DOHH2 (cell line): ENCODE data around the gene RSU1.

Experiments
- H3F3A ChIP-seq: fragments of 200-600 bp; sonication (generic), shearing (Covaris generic); 2 replicates; pipeline ENCODE4 v1.6.0; 2016; ENCODE audit warnings: antibody characterized with exemption, mild to moderate bottlenecking; ENCODE audit not compliant: control insufficient read depth, insufficient read depth
- H3K27ac ChIP-seq: fragments of 200-600 bp; sonication (generic); 2 replicates; pipeline ENCODE4 v1.5.1; 2014; ENCODE audit warnings: low read depth, mild to moderate bottlenecking, low read length, moderate library complexity
- H3K27me3 ChIP-seq: fragments of 200-600 bp; sonication (generic); 2 replicates; pipeline ENCODE4 v1.6.1; 2014; ENCODE audit warnings: mild to moderate bottlenecking, low read length, mixed read lengths; ENCODE audit not compliant: control insufficient read depth
- H3K36me3 ChIP-seq: fragments of 200-600 bp; sonication (generic); 2 replicates; pipeline ENCODE4 v1.6.1; 2014; ENCODE audit warnings: mild to moderate bottlenecking, low read length, moderate library complexity, mixed read lengths; ENCODE audit not compliant: control insufficient read depth
- H3K4me1 ChIP-seq: fragments of 200-600 bp; sonication (generic); 2 replicates; pipeline ENCODE4 v1.6.1; 2014; ENCODE audit warnings: mild to moderate bottlenecking, low read length, mixed read lengths; ENCODE audit not compliant: control insufficient read depth
- H3K4me2 ChIP-seq: fragments of 200-600 bp; sonication (generic); 2 replicates; pipeline ENCODE4 v1.6.0; 2014; ENCODE audit warnings: mild to moderate bottlenecking, low read length, moderate library complexity
- H3K4me3 ChIP-seq: fragments of 200-600 bp; sonication (generic); 2 replicates; pipeline ENCODE4 v1.5.1; 2014; ENCODE audit warnings: mild to moderate bottlenecking, low read length, mixed read lengths
- H3K79me2 ChIP-seq: fragments of 200-600 bp; sonication (generic); 2 replicates; pipeline ENCODE4 v1.6.1; 2014; ENCODE audit warnings: mild to moderate bottlenecking, low read length, mixed read lengths; ENCODE audit not compliant: control insufficient read depth
- H3K9me2 ChIP-seq: fragments of 200-600 bp; sonication (generic); replicated peaks from 2 replicates; pipeline ENCODE4 v1.6.1; 2014; ENCODE audit warnings: mild to moderate bottlenecking, low read length, mixed read lengths; ENCODE audit not compliant: control insufficient read depth
- H3K9me3 ChIP-seq: fragments of 200-600 bp; sonication (generic); 2 replicates; pipeline ENCODE4 v1.6.1; 2014; ENCODE audit warnings: antibody characterized with exemption, low read length, mixed read lengths; ENCODE audit not compliant: control insufficient read depth, insufficient read depth
- H4K20me1 ChIP-seq: fragments of 200-600 bp; sonication (generic); 2 replicates; pipeline ENCODE4 v1.6.0; 2014; ENCODE audit warnings: low read depth, mild to moderate bottlenecking, antibody characterized with exemption, low read length, moderate library complexity; ENCODE audit not compliant: control insufficient read depth, insufficient read depth
- EZH2phosphoT487 ChIP-seq: fragments of 200-600 bp; sonication (generic); IDR thresholded peaks from 2 replicates; pipeline ENCODE4 v1.6.1; 2017; ENCODE audit warnings: borderline replicate concordance, mild to moderate bottlenecking, antibody characterized with exemption, low read length, moderate library complexity, mixed read lengths
- TF ChIP-seq, protein P1 (sequence below): fragments of 200-600 bp; sonication (generic); IDR thresholded peaks from one replicate; pipeline ENCODE4 v1.5.1; 2014; ENCODE audit warnings: antibody characterized with exemption, mild to moderate bottlenecking, low read depth, low read length; ENCODE audit not compliant: poor library complexity, severe bottlenecking

Gene RSU1

DNA sequence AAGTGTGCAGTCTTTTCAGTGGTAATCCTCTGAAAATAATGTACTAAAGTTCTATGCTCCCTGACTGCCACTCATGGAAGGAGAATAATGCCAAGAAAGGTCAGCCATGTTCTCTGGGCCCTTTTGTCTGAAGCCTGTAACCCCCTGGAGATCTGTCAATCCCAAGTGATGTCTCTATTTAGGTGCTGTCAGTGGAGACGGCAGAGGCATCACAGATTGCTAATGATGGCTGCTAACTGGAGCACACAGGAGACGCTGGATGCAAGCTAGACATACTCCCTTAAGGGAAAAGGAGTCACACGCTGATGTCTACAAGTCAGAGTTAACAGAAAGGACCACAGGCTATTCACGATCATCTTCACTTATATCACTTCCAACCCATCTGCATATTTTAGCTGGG lies 118.8 kb downstream of the RSU1 start:
- no peaks in the 10 kb centered on the region for H3K36me3 ChIP-seq
- no peak overlapping the region for H3K4me2 ChIP-seq
- H3K79me2 ChIP-seq = no peaks in the 10 kb centered on the region
- no peaks in the 10 kb centered on the region for H3K4me1 ChIP-seq
- no peaks in the 10 kb centered on the region for H4K20me1 ChIP-seq
- H3K27ac ChIP-seq = no peak overlapping the region
- H3K9me3 ChIP-seq = no peaks in the 10 kb centered on the region
- H3K9me2 ChIP-seq = no peaks in the 10 kb centered on the region
- H3K4me3 ChIP-seq = no peak overlapping the region
- no peaks in the 10 kb centered on the region for H3K27me3 ChIP-seq
- H3F3A ChIP-seq = no peaks in the 10 kb centered on the region
- TF ChIP-seq, protein P1, sequence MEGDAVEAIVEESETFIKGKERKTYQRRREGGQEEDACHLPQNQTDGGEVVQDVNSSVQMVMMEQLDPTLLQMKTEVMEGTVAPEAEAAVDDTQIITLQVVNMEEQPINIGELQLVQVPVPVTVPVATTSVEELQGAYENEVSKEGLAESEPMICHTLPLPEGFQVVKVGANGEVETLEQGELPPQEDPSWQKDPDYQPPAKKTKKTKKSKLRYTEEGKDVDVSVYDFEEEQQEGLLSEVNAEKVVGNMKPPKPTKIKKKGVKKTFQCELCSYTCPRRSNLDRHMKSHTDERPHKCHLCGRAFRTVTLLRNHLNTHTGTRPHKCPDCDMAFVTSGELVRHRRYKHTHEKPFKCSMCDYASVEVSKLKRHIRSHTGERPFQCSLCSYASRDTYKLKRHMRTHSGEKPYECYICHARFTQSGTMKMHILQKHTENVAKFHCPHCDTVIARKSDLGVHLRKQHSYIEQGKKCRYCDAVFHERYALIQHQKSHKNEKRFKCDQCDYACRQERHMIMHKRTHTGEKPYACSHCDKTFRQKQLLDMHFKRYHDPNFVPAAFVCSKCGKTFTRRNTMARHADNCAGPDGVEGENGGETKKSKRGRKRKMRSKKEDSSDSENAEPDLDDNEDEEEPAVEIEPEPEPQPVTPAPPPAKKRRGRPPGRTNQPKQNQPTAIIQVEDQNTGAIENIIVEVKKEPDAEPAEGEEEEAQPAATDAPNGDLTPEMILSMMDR = no peak
- TF ChIP-seq EZH2phosphoT487 = no peak

DNA sequence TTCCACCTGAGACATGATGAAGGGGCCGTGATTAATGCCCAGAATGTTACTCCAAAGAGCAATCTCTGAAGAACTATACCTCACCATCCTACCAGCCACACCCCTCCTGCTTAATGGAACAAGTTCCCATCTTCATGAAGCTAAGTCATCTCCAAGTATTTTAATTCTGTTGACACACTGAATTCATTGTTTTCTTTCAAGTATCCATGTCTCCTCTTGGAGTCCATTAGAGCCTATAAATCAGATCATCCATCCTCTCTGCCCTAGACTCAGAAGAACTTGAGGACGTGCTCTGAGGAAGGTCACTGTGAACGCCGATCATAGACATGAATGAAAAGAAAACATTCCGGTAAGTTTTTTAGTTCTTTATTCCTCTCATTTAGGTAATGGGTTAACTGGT lies 126.8 kb downstream of the RSU1 start:
- Histone ChIP-seq H3K4me1 (no peaks in the 10 kb centered on the region), H3K79me2 (no peaks in the 10 kb centered on the region), H3K9me2 (no peaks in the 10 kb centered on the region), H3K27me3 (no peaks in the 10 kb centered on the region), H3K9me3 (no peaks in the 10 kb centered on the region), H3K27ac (no peak overlapping the region), H3K36me3 (no peaks in the 10 kb centered on the region), H4K20me1 (no peaks in the 10 kb centered on the region), H3K4me3 (no peak overlapping the region), H3K4me2 (no peak overlapping the region), H3F3A (no peaks in the 10 kb centered on the region)
- TF ChIP-seq EZH2phosphoT487 = no peak
- TF ChIP-seq, protein P1 = no peak

DNA sequence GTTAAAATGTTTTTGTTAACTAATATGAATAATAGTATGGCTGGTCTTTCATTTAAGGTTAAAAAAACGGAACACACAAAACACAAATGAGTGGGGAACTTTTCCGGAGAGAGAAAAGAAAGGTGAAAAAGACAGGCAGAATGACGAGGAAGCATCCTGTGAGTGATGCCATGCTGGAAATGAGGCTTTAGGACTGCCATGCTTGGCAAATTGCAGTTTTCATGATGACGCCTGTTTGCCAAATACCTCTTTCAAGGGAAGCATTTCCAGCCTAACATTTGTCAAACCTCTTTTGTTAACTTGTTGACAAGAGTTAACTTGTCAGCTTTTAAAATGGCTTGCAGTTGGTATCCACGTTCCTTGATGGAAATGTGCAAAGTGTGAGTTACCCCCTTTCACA lies 127.5 kb downstream of the RSU1 start:
- TF ChIP-seq, protein P1 = no peak
- TF ChIP-seq EZH2phosphoT487 = no peak
- Histone ChIP-seq H4K20me1 (no peaks in the 10 kb centered on the region), H3K79me2 (no peaks in the 10 kb centered on the region), H3F3A (no peaks in the 10 kb centered on the region), H3K27me3 (no peaks in the 10 kb centered on the region), H3K4me2 (no peak overlapping the region), H3K9me2 (no peaks in the 10 kb centered on the region), H3K27ac (no peak overlapping the region), H3K4me1 (no peaks in the 10 kb centered on the region), H3K9me3 (no peaks in the 10 kb centered on the region), H3K36me3 (no peaks in the 10 kb centered on the region), H3K4me3 (no peak overlapping the region)

DNA sequence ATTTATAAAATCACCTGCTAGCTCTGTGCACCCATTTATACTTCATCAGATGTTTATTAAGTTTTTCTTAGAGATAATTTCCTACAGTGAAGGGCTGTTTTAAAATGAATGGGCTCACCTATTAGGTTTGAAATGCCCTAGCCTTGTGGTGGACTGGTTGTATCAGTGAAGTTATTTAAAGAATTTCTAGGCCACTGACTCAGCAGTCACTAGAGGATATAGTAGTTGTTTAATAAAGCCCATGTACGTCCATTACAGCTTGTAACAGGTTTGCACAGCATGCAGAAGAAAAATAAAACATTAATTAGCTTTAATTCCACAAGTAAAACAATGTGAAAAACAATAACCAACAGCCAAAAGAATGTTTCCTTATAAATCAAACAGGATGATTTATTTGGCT lies 128.0 kb downstream of the RSU1 start:
- Histone ChIP-seq H4K20me1 (no peaks in the 10 kb centered on the region), H3K27me3 (no peaks in the 10 kb centered on the region), H3K4me1 (no peaks in the 10 kb centered on the region), H3K9me3 (no peaks in the 10 kb centered on the region), H3F3A (no peaks in the 10 kb centered on the region), H3K4me2 (no peak overlapping the region), H3K4me3 (no peak overlapping the region), H3K79me2 (no peaks in the 10 kb centered on the region), H3K27ac (no peak overlapping the region), H3K9me2 (no peaks in the 10 kb centered on the region), H3K36me3 (no peaks in the 10 kb centered on the region)
- no peak for TF ChIP-seq EZH2phosphoT487
- TF ChIP-seq, protein P1 = no peak
